Right hindlimb (tissue), 1 donor: ENCODE results near the gene PVALEF.
"Not testable (repeated sequence)": the region's sequence is repeated elsewhere in the genome, so short reads cannot be mapped to it uniquely, and the experiment has no call there.

ENCODE experiments used
- DNase-seq: peaks from one replicate; pipeline ENCODE4 v3.0.0-alpha.2; 2018

The PVALEF gene

DNA sequence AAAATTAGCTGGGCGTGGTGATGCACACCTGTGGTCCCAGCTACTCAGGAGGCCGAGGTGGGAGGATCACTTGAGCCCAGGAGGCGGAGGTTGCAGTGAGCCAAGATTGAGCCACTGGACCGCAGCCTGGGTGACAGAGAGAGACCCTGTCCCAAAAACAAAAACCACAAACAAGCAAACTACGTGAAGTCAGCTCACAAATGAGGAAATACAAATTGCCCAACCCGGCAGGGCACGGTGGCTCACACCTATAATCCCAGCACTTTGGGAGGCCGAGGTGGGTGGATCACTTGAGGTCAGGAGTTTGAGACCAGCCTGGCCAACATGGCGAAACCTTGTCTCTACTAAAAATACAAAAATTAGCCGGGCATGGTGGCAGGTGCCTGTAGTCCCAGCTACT is 19.1 kb upstream of the PVALEF start:
- DNase-seq, result not testable (repeated sequence)

GRCh38 chr17:81147701-81148100 is 17.6 kb upstream of the PVALEF start:
- no peak for DNase-seq

GRCh38 chr17:81148571-81148970 is 16.7 kb upstream of the PVALEF start:
- DNase-seq, result no peak

GRCh38 chr17:81148986-81149533 is 16.2 kb upstream of the PVALEF start:
- no peak for DNase-seq

DNA sequence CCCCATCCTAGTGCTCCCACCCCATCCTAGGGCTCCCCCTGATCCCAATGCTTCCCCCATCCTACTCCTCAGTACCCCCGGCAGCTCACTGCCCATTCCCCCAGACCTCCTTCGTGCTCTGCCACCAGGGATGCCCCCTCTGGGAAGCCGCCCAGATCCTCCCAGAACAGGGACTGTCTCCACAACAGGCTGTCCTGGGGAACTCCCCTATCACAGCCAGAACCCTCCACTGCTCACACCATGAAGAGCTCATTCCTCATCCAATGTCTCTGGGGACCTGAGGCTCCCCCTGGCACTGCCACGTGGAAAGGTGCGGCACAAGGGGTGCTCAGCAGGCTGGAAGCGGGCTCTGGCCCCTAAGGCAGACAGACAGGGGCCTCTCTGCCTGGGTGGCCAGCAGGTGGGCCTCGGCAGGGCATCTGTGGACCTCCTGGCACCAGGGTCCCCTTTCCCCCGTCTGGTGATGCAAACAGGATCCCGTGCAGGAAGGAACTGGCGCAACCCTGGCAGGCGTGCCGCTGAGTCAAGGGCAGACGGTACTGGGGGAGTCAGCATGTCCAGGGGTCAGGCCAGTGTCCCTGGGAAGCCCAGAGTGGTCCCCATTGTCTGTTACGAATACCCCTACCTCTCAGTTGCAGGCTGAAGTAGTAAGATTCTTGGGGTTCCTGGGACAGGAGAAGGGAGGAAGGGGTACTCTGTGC is 14.8 kb upstream of the PVALEF start:
- no peak for DNase-seq

DNA sequence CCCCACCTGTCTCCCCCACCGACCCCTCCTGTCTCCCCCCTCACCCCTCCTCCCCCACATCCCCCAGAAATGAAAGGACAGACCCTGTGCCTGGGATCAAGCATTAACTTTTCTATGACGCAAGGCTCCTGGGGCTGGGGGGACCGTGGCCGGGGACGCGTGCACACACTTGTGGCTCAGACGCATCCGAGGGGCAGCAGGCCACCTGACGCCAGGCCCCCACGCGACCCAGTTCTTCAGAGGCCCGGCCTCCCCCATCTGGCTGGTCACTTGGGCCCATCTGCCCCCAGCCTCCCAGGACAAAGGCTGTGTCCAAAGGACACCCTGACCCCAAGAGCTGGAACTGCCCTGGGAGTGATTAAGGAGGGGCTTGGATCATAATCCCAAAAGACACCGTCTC is 14.0 kb upstream of the PVALEF start:
- DNase-seq, result no peak

GRCh38 chr17:81152288-81152828 is 12.9 kb upstream of the PVALEF start:
- DNase-seq, result no peak

DNA sequence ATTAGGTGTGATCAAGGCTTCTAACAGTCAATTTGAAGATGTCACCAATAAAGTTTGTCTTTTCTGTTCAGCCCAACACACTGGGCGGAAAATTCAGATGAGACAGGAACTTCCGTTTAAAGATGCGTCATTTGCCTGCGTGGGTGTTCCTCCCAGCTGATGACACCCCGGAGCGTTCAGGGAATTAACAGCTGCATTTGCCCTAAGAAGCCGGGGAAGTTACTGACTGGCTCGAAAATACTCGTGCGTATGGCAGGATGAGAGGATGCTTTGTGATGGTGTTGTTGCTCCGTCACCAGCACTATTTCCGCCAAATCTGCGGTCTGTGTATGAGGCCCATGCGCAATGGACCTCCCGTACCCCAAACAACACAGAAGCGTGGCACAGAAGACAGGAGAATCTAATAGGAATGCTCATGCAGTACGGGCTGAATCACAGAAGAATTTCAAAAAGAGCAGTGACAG is 11.9 kb upstream of the PVALEF start:
- peak; percentile 69 for DNase-seq

DNA sequence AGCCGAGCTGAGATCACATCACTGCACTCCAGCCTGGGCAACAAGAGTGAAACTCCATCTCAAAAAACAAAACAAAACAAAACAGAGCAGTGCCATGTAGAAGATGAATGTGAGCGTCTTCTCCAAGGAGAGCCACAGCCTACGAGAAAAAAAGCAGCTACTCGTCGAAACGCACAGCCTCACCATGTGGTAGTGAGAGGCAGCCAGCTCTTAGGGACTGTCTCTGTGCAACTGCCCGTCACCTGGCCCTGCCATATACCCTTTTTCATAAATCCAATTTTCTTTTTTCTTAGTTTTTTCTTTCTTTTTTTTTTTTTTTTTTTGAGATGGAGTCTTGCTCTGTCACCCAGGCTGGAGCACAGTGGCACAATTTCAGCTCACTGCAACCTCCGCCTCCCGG is 11.3 kb upstream of the PVALEF start:
- not testable (repeated sequence) for DNase-seq

DNA sequence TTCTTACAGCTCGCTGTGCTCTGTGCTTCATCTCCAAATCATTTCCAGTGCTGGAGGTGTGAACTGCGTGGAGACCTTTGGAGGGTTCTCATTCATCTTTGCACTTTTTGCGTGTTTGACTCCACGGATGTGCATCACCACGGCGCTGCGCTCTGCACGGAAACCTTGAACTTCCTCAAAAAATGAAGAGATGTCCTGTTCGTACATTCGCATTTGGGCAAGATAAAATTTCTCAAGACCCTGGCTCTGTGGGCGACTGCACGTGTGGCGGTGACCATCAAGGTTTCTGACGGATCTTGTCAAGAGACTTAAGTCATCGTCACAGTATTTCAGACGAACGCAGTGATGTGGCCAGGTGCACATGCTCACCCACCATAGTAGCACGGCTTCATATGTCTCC is 10.3 kb upstream of the PVALEF start:
- DNase-seq, result no peak

- DNase-seq, result no peak
Measured at GRCh38 chr17:81156866-81157805, 8.2 kb upstream of the PVALEF start.

- DNase-seq, result no peak
Measured at GRCh38 chr17:81157848-81158687, 7.2 kb upstream of the PVALEF start.

DNA sequence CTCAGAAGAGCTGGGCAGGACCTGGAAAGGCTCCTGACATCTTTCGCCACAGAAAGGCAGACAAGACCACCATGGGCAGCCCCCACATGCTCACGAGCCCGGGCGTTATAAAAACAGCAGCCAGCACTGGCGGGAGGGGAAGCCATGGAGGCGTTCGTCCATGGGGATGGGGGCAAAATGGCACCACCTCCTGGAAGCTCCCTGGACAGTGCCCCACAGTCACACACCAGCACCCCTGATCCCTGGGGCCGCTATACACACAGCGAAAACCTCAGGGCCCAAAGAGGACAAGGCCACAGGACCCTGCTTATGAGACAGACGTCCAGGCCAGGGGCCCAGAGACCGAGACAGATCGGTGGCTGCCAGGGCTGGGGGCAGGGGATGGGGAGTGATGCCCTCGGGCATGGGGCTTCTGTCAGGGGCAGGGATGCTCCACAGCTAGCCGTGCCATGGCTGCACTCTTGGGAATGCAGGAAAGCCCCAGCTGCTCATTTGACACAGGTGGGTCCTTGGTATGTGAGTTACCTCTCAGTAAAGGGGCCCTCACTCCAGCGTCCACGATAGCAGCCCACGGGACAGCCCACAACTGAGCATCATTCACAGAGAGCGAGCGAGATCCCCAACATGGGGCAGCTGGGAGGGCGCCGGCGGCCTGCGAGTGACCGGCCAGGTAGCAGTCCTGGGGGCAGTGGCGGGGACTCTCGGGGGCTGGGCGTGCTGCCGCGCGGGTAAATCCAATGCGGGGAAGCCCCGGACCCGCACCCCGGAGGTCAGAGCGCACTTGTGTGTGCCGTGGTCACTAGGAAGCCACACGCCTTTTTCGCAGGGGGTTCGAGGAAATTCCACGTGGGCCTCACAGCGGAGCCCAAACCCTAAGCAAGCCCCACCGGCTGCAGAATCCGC is 6.4 kb upstream of the PVALEF start:
- no peak for DNase-seq

DNA sequence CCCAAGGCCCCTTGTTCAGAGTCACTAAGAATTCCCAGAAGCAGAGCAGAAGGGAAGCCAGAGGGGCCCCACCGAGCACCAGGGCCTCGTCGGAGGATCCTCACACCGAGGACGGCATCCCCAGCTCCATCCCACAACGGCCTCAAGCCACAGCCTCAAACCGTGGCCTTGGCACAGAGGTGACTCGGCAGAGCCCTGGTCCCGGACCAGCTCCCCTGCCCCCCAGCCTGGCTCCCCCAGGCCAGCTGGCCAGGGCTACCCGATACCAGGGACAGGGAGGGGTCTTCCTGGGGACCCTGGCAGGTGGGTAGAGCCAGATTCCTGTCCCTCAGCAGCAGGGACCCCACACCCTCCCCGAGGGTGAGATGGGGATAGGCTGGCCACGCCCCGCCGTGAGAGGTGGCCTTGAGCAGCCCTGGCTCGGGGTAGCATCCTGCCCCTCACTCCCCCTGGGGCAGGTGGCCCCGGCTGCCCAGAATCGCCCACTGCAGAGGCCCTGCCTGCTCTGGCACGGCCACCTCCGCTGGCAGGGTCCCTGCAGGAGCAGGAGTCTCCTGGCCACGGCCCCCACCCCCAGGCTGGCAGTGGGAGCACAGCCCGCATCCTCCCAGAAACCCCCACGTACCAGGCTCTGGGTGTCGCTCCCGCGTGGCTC is 5.6 kb upstream of the PVALEF start:
- DNase-seq, result no peak

DNA sequence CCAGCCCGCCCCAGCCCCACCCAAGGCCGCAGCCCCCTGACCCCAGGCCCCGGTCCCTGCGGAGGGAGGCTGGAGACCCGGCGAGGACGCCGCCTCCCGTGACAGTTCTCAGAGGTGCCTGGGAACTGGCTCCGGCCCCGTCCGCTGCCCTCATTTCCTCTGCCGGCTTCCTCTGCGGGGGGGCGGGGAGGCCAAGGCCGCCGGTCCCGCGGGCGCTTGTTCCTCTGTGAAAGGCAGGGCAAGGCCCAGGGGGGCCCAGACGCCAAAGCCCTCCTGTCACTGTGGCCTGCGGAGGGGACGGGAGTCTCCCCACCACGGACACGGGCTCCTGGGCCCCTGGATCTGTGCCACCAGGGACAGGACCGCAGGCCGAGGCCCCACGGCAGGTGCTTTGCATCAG is 5.0 kb upstream of the PVALEF start:
- DNase-seq, result no peak

DNA sequence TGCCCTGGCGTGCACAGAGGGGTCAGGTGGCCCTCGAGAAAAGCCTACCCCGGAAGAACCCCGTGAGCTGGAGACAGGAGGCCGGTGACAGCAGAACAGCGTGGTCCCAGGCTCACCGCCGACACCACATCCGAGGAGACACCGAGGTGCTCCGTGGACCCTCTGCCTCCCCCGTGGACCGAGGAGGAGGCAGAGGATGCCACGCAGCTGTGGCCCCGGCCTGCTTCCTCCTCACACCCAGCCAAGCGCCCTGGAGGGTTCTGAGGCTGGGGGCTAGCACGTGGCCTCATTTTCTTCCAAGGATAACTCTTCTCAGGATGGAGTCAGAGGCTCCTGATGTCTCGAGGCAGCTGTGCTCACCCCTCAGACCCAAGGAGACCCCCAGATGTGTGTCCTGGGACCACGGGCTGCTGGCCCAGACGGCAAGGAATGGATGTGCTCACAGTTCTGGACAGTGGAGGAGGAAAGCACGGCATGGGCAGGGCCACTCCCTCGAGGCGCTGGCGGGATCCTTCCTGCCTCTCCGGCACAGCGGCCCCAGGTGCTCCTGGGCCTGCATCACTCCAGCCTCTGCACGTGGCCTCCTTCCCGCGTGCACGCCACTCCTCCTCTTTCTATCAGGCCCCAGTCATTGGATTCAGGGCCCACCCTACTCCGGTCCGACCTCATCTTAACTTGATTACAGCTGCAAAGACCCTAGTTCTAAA is 4.4 kb upstream of the PVALEF start:
- no peak for DNase-seq

DNA sequence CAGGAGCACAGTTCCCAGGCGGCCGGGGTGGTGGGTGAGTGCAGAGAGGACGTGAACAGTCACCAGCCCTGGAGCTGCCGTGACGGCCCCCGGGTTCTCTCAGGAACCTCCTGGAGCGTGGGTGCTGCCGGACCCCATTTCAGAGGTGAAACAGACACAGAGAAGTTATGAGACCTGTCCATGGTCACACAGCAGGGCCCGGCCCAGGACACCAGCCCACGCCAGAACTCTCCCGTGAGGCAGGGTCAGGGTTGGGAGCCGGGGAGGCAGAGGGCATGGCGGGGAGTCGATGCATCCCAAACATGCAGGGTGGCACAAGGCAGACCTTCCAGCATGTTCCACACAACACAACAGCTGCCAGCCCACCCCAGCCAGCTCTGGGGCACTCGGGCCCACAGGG is 3.8 kb upstream of the PVALEF start:
- DNase-seq, result no peak

DNA sequence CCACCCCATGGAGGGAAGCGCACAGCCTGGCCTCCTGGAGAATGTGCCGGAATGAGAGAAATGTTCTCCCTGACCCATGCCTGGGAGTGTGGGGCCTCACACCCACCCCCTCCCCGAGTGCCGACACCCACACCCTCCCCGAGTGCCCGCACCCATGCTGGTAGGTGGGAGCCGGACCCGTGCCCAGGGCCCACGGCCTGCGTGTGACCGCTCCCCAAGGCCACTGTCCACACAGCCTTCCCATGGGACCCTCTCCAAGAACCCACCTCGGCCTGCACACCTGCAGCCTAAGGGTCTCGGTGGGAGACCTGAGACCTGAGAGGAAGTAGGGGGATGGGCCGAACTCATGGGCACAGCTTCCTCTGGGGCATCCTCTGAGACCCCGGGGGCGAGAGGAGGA is 3.3 kb upstream of the PVALEF start:
- no peak for DNase-seq

- no peak for DNase-seq
Measured at GRCh38 chr17:81162491-81162890, 2.8 kb upstream of the PVALEF start.

- DNase-seq, result no peak
Measured at GRCh38 chr17:81163051-81163695, 2.1 kb upstream of the PVALEF start.
